SK-N-SH (cell line): Measurements from ENCODE around the gene NLN.

Experiments used
- MXI1 ChIP-seq: IDR thresholded peaks from 2 replicates; pipeline ENCODE4 v1.6.1; 2012; ENCODE audit warnings: mild to moderate bottlenecking, low read depth, low read length, improper control_type of control experiment
- RAD21 ChIP-seq: IDR thresholded peaks from 2 replicates; pipeline ENCODE4 v1.6.1; 2012; ENCODE audit warnings: mild to moderate bottlenecking, low read length

DNA sequence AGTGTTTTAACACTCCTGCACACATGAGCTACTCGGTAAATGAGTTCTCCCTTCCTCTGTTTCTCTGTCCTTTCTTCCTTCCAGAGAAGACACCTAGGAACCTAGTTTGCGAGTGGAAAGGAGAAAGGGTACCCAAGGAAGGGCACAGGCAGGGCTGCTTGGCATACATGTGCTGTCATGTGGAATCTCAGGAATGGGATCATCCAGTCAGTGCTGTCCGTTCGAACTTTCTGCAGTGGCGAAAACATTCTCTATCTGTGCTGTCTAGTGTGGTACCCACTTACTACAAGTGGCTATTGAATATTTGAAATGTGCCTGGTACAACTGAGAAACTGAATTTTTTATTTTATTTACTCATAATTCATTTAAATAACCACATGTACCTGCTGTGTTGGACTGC, 28.0 kb downstream of the NLN start:
- no peak for TF ChIP-seq MXI1
- TF ChIP-seq RAD21 = no peak
